Activated T-cell treated with anti-CD3 and anti-CD28 coated beads, Interleukin-2, amount 50 U/mL, for 72 hours (primary cell): ENCODE data around the gene HPS6. TPM values are rescaled to one million over a fixed set of nuclear protein-coding genes. Genes with fewer than 3 reads are reported as not detected.

Experiments
- ATAC-seq, 2 donors: fragments of 150-1000 bp; cut with Tn5 transposase; replicated peaks in 1 of 2; 2 replicates each; pipeline ENCODE4 v1.10.0; 2021; ENCODE audit warnings: moderate library complexity in 2 of 2, mild to moderate bottlenecking in 1 of 2
- DNase-seq, 2 donors: peaks; one replicate each; pipeline ENCODE4 v3.0.0; 2021 to 2022; ENCODE audit warnings: mixed read lengths in 1 of 2
- H3K27ac Mint-ChIP-seq: one replicate; pipeline ENCODE4 v1.8.0; 2022; ENCODE audit warnings: mild to moderate bottlenecking, moderate library complexity, mixed read lengths
- H3K27me3 Mint-ChIP-seq: one replicate; pipeline ENCODE4 v1.8.0; 2022; ENCODE audit warnings: low read depth, mixed read lengths
- H3K36me3 Mint-ChIP-seq, 2 donors: one replicate each; pipeline ENCODE4 v1.8.0; 2022; ENCODE audit warnings: mixed read lengths in 2 of 2, mild to moderate bottlenecking in 1 of 2; ENCODE audit not compliant: insufficient read depth in 2 of 2
- H3K4me1 Mint-ChIP-seq: one replicate; pipeline ENCODE4 v1.8.0; 2022; ENCODE audit warnings: low read depth, mixed read lengths
- H3K4me3 Mint-ChIP-seq, 2 donors: one replicate each; pipeline ENCODE4 v1.8.0; 2022; ENCODE audit warnings: mild to moderate bottlenecking in 2 of 2, mixed read lengths in 2 of 2, moderate library complexity in 2 of 2
- H3K9me3 Mint-ChIP-seq, 2 donors: one replicate each; pipeline ENCODE4 v1.8.0; 2022; ENCODE audit warnings: mixed read lengths in 2 of 2
- total RNA-seq, 2 donors: library from RNA; stranded (reverse); gene quantifications; one replicate each; pipeline ENCODE4 v1.2.3, GENCODE V29; 2022

The HPS6 gene
- total RNA-seq, 2 donors from 2014 or later, result 11.8 to 14.0 TPM

DNA sequence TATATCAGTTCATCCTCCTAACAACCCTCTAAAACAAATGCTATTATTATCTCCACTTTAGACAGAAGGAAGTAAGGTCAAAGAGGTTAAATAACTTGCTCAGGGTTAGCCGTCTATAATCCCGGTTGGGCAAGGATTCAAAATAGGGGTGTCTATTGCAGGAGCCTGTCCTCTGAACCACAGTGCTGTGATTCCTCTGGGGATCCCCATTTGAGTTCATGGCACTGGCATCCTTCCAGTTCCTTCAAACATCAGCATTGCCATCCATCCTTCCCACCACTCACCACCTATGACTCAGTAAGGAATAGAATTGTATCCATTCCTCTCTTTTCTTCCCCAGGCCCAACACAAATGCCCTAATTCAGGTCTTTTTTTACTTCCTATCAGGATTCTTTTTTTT lies 25.6 kb downstream of the HPS6 start:
- H3K9me3 Mint-ChIP-seq, result no peaks in the 10 kb centered on the region
- no peak for ATAC-seq
- no peak overlapping the region for H3K4me3 Mint-ChIP-seq
- no peak for DNase-seq
- no peaks in the 10 kb centered on the region for H3K27me3 Mint-ChIP-seq
- no peaks in the 10 kb centered on the region for H3K36me3 Mint-ChIP-seq
- H3K4me1 Mint-ChIP-seq, result no peaks in the 10 kb centered on the region
- no peak overlapping the region for H3K27ac Mint-ChIP-seq

DNA sequence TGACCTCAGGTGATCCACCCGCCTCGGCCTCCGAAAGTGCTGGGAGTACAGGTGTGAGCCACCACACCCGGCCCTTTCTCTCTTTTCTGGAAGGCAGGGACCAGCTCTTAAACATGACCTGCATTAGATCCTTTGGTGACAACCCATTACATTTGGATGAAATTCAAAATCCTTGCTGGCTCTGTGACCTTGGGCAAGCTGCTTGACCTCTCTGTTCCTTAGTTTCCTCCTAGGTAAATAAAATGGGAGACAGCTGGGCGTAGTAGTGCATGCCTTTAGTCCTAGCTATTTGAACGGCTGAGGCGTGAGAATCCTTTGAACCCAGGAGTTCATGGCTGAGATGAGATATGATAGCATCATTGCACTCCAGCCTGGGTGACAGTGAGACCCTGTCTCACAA lies 31.3 kb downstream of the HPS6 start:
- no peaks in the 10 kb centered on the region for H3K4me1 Mint-ChIP-seq
- no peak for DNase-seq
- ATAC-seq, result no peak
- H3K36me3 Mint-ChIP-seq, result peaks cover 0 to 3% of the 10 kb centered on the region in 2 donors
- H3K27me3 Mint-ChIP-seq, result no peaks in the 10 kb centered on the region
- no peak overlapping the region for H3K4me3 Mint-ChIP-seq
- H3K9me3 Mint-ChIP-seq, result no peaks in the 10 kb centered on the region
- H3K27ac Mint-ChIP-seq, result no peak overlapping the region

DNA sequence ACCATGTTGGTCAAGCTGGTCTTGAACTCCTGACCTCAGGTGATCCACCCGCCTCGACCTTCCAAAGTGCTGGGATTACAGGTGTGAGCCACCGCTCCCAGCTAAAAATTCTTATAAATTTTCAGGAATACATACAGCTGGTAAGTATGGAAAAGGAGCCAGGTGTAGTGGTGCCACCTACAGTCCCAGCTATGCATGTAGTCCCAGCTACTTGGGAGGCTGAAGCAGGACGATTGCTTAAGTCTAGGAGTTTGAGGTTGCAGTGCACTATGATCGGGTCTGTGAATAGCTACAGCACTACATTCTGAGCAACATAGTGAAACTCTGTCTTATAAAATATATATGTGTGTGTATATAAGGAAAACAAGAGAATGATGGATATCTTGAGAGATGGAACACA lies 36.0 kb downstream of the HPS6 start:
- peaks cover 0 to 4% of the 10 kb centered on the region in 2 donors for H3K36me3 Mint-ChIP-seq
- H3K27me3 Mint-ChIP-seq, result no peaks in the 10 kb centered on the region
- DNase-seq (no peak), ATAC-seq (no peak)
- no peaks in the 10 kb centered on the region for H3K9me3 Mint-ChIP-seq
- no peak overlapping the region for H3K4me3 Mint-ChIP-seq
- H3K4me1 Mint-ChIP-seq, result peaks cover 3% of the 10 kb centered on the region
- H3K27ac Mint-ChIP-seq, result no peak overlapping the region

DNA sequence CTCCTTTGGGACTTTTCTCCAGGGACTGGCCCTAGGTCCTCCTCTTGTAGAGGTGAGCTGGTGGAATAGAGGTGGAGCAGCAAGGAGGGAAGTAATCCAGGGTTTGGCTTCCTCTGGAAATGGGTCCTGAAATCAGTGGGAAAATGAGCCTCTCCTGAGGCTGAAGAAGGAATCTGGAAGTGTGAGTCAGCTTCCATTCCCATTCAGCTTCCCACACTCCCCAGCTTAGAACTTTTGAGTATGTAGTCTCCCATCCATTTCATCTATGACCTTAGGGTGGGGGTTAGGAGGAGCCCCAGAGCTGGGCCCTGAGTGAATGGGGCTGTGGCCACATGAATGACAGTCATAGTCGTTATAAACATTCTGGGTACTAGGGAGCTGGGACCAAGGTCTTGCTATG lies 37.3 kb downstream of the HPS6 start:
- H3K27ac Mint-ChIP-seq, result no peak overlapping the region
- no peak overlapping the region for H3K4me3 Mint-ChIP-seq
- peaks cover 0 to 5% of the 10 kb centered on the region in 2 donors for H3K36me3 Mint-ChIP-seq
- no peaks in the 10 kb centered on the region for H3K9me3 Mint-ChIP-seq
- H3K4me1 Mint-ChIP-seq, result peaks cover 7% of the 10 kb centered on the region
- DNase-seq (no peak), ATAC-seq (no peak)
- no peaks in the 10 kb centered on the region for H3K27me3 Mint-ChIP-seq

DNA sequence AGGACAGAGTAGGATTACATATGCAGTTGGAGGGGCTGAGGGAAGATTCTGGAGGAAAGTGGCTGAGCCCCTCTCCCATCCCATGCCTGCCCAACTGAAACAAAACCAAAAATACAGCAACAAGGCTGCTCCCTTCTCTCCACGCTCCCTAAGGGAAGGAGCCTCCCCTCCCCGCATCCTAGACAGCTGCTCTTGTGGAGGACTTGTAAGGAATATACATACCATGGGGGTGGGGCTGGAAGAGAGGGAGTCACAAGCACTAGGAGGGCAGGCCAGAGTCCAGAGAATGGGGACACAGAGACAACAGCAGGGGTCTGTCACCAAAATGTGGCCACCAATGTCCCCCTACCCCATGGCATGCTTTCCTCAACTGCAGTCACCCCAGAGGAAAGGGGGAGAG lies 41.8 kb downstream of the HPS6 start:
- H3K9me3 Mint-ChIP-seq, result no peaks in the 10 kb centered on the region
- H3K27me3 Mint-ChIP-seq, result no peaks in the 10 kb centered on the region
- peaks cover 8% of the 10 kb centered on the region for H3K4me1 Mint-ChIP-seq
- no peak for ATAC-seq
- no peak overlapping the region for H3K27ac Mint-ChIP-seq
- H3K4me3 Mint-ChIP-seq, result no peak overlapping the region
- no peak for DNase-seq
- peaks cover 0 to 15% of the 10 kb centered on the region in 2 donors for H3K36me3 Mint-ChIP-seq

DNA sequence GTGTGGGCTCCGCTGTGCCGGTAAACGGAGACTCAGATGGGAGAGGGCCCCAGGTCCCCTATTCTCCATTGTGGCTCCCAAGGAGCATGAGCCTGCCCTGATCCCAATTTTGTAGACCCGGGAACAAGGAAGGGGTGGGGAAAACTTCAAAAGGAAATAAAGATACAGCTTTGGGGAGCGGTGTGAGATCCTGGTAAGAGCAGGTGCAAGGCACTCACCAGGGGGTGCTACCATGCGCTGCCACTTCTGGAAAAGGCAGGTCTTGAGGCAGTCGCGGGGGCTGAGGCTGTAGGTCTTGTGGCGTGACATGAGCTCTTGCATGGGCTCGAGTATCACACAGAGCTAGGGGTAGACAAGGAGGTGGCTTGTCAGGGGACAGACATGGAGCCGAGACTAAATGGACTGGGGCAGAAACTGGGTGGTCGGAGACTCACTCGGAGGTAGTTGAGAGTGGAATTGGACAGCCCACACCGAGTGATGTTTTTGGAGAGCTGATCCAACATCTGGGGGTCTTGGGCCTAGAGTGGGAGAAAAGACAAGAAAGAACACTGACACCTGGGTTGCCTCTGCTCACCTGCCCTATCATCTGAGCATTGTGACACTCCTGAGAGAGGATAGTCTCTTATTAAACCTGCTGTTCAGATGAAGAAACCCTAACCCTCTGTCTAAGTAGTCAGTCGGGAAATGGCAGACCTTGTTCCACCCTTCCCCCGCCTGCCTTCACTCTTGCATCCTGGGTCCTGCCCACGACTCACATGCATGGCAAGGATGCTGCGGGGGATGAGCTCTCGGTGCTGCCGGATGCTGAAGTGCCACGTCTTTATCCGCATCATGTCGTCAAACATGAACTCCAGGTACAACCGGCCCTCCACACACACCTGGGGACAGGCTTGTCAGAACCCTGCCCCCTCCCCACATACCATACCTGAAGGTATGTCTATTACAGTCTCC lies 44.3 kb downstream of the HPS6 start:
- H3K4me1 Mint-ChIP-seq, result peaks cover 26% of the 10 kb centered on the region
- H3K9me3 Mint-ChIP-seq, result no peaks in the 10 kb centered on the region
- H3K4me3 Mint-ChIP-seq, result no peak overlapping the region
- peaks cover 0 to 15% of the 10 kb centered on the region in 2 donors for H3K36me3 Mint-ChIP-seq
- no peak overlapping the region for H3K27ac Mint-ChIP-seq
- H3K27me3 Mint-ChIP-seq, result no peaks in the 10 kb centered on the region
- DNase-seq (no peak), ATAC-seq (no peak)

DNA sequence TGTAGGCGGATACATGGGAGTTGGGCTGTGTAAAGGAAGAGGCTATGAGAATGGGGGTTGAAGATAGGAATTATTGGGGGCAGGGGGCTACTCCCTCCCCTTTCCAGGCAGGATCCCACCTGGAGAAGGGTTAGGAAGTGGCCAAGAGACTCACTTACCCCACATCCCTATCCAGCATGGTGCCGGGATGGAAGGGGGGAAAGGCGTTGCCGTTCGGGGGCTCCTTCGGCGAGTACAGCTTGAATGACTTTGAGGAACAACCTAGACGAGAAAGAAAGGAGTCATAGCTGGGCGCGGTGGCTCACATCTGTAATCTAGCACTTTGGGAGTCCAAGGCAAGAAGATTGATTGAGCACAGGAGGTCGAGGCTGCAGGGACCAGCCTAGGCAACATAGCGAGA lies 46.1 kb downstream of the HPS6 start:
- Mint-ChIP-seq H3K36me3 (peaks cover 0 to 13% of the 10 kb centered on the region in 2 donors), H3K27me3 (no peaks in the 10 kb centered on the region), H3K9me3 (no peaks in the 10 kb centered on the region), H3K4me1 (peaks cover 38% of the 10 kb centered on the region), H3K4me3 (no peak overlapping the region), H3K27ac (no peak overlapping the region)
- no peak for DNase-seq
- ATAC-seq, result no peak

DNA sequence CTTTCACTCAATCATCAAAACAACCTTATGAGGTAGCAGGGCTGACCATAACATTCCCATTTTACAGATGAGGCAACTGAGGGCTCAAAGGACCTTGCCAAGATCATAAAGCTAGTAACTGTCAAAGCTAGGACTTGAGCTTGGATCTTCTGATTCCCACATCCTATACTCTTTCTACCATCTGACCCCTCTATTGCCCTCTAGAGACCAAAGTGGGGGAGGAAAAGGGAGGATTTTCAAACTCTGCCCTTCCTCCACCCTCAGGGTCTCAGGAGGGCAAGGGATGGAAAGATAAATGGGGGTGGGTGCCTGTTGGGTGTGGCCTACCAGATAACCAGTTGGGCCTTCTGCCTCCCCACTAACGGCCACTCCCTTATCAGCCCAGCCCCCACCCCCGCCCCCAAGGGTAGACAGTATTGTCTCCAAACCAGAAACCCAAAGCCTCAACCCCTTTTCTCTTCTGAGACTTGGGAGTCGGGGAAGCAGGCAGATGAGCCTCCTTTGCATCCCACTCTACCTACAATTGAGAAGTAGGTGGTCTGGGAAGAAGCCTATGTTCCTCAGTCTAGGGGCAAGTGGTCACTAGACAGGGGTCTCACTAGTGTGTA lies 47.2 kb downstream of the HPS6 start:
- H3K27me3 Mint-ChIP-seq, result no peaks in the 10 kb centered on the region
- DNase-seq (no peak), ATAC-seq (no peak)
- H3K4me1 Mint-ChIP-seq, result peaks cover 46% of the 10 kb centered on the region
- peaks cover 0 to 13% of the 10 kb centered on the region in 2 donors for H3K36me3 Mint-ChIP-seq
- peak overlapping the region; percentile 74 to 96 for H3K4me3 Mint-ChIP-seq
- peak overlapping the region; percentile 74 for H3K27ac Mint-ChIP-seq
- H3K9me3 Mint-ChIP-seq, result no peaks in the 10 kb centered on the region

DNA sequence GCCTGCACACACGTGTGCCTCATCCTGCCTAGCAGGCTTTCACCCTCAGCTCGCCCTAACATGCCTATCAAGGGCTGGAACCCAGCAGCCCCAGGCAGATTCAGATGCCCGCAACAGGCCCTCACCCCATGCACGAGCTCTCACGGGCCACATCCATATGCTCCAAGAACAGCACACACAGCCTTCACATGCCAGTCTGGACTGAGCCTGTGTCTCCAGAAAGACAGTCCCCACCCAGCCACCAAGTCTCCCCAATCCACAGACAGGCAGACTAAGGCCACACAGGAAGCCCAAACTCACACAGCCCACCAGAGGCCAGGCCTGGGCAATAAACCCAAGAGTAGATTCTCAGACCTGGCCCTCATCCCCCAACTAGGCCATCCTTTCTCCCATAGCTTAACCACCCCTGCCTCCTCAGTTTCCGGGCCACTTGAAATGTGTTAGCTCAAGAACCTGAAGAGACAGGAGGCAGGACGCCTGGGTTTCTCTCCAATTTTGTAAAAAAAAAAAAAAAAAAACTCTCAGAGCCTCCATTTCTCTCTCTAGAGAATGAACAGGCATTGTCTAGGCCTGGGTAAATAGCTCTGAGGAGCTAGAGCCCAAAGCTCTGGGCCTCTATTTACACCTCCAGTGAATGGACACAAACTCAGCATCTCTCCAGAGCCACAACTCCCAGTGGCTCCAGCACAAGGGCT lies 48.3 kb downstream of the HPS6 start:
- H3K4me1 Mint-ChIP-seq, result peaks cover 57% of the 10 kb centered on the region
- ATAC-seq (no peak), DNase-seq (no peak)
- peak overlapping the region; percentile 62 for H3K27ac Mint-ChIP-seq
- no peaks in the 10 kb centered on the region for H3K9me3 Mint-ChIP-seq
- H3K4me3 Mint-ChIP-seq, result peak overlapping the region; percentile 74 to 96
- H3K27me3 Mint-ChIP-seq, result no peaks in the 10 kb centered on the region
- peaks cover 0 to 13% of the 10 kb centered on the region in 2 donors for H3K36me3 Mint-ChIP-seq

DNA sequence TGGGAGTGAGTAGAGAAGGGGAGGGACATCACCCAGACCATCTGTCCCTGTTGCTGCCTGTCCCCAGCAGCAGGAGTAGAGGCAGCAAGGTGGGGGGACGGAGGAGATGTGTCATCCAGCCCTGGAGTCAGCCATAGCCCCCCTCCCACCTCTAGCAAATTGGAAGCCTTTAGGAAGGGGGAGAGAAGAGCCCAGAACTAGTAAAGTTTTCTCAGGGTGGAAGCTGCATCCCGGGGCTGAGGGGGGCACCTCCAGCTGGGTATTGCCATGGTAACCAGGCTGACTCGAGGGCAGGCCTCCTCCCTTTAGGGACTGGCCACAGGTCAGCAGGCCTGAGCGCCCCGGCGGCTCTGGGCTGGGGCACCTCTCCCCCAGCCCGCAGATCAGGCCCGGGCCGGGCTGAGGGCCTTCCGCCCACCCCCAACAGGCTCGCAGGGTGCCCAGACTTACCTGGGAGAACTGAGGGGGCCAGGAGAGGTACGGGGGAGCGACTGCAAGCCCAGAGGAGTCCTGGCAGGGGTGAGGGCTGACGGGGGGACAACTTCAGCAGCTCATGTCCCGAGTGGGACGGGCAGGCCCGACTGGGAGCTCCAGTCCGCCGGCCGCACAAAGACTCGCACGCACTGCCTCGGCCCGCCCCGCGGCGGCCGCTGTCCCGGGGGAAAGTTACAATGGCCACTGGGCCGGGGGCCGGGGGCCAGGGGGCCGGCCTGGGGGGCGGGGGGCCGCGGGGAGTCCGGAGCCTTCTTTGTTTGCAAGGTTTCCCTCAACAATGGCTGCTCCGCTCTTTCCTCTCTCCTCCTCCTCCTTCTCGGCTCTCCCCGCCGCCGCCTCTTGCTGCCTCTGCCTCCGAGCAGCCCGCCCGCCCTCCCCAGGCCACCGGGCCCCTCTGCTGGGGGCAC lies 49.1 kb downstream of the HPS6 start:
- Mint-ChIP-seq H3K4me3 (peak overlapping the region; percentile 74 to 96), H3K9me3 (no peaks in the 10 kb centered on the region), H3K27ac (peak overlapping the region; percentile 62), H3K27me3 (no peaks in the 10 kb centered on the region), H3K36me3 (peaks cover 0 to 10% of the 10 kb centered on the region in 2 donors), H3K4me1 (peaks cover 64% of the 10 kb centered on the region)
- DNase-seq, result peak; percentile 21 to 28
- peak; percentile 2 to 5 for ATAC-seq

DNA sequence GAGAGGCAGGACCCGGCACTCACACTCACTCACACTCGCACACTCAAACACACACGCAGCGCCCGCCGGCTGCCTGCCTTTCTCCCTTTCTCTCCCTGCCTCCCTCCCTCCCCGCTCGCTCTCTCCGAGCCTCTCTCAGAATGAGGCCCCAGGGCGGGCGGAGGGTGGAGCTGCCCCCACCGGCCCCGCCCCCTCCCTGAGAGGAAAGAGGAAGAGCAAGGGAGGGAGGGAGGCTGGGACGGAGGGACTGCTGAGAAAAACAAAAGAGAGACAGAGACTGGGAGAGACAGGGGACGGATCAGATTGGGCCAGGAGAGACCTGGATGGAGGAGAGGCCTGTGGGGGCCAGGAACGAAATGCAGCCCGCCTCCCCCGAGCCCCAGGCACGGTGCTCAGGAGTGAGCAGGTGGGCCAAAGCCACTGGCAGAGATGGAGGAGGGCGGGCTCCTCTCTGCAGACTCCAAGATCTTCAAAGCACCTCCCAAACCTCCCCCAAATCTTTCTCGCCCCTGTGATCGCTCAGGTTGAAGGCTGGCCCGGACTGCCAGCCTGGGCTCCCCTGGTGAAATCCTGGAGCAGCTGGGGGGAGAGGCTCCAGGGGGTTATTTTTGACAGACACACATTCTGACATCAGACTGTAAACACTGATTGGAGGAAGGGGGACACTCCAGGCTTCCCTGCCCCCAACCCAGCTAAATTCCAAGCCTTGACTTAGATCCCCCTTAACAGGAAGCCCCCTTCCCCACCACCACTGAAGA lies 49.9 kb downstream of the HPS6 start:
- DNase-seq (peak; percentile 85 to 86), ATAC-seq (peak; percentile 71 to 75)
- peak overlapping the region; percentile 54 for H3K27ac Mint-ChIP-seq
- peaks cover 64% of the 10 kb centered on the region for H3K4me1 Mint-ChIP-seq
- H3K4me3 Mint-ChIP-seq, result peak overlapping the region; percentile 74 to 96
- no peaks in the 10 kb centered on the region for H3K27me3 Mint-ChIP-seq
- no peaks in the 10 kb centered on the region for H3K9me3 Mint-ChIP-seq
- H3K36me3 Mint-ChIP-seq, result peaks cover 0 to 6% of the 10 kb centered on the region in 2 donors

DNA sequence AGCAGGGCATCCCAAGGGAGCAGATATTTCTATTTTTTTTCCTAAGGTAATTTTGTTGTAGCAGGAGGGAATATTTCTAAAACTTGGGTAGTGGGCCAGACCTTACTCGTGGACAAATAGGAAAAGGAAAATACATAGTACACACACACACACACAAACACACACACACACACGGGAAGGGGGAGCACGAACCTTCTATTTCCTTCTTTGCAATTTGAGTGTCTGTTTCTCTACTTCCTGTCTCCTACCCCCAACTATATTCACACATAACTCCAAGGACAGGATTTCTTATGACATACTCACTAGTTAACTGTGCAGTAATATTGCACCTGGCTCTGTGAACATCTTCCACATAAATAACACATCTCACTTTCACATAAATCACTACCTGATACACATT lies 50.6 kb downstream of the HPS6 start:
- Mint-ChIP-seq H3K4me1 (peaks cover 64% of the 10 kb centered on the region), H3K27ac (peak overlapping the region; percentile 54), H3K36me3 (no peaks in the 10 kb centered on the region), H3K9me3 (no peaks in the 10 kb centered on the region), H3K27me3 (no peaks in the 10 kb centered on the region), H3K4me3 (peak overlapping the region; percentile 74 to 96)
- DNase-seq, result no peak
- no peak for ATAC-seq
